ENCODE measurements around the gene SERAC1. TPM values are rescaled to one million over a fixed set of nuclear protein-coding genes. Genes with fewer than 3 reads are reported as not detected.

SERAC1 gene
- total RNA-seq, 1 donor from 2014 or later: 9.3 TPM

DNA sequence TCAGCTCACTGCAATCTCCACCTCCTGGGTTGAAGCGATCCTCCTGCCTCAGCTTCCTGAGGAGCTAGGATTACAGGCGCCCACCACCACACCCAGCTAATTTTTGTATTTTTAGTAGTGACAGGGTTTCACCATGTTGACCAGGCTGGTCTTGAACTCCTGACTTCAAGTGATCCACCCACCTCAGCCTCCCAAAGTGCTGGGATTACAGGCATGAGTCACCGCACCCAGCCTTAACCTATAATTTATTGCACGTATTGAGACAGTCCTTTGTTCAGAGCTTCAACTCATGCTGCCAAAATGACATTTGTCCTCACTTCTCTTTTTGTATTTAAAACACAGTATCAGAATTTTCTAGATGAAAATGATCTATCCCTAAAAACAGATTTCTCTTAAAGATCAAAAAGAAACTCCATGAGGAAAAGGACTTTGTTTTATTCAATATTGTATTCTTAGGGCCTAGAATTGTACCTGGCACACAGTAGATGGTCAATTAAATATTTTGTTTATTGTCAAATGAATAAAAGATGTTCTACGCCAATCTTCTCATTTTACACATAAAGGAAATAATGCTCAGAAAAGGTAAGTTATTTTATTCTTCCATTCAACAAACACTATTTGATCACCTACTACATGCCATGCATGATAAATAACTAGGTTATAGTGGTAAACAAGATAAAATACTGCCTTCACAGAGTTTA is 10.8 kb downstream of the SERAC1 start:
- peaks cover 6% of the 10 kb centered on the region for H3K4me1 ChIP-seq (ENCODE audit: insufficient read depth, low read length)
- no peak overlapping the region for H3K4me3 ChIP-seq (ENCODE audit: insufficient read depth, low read depth, low read length)
- DNase-seq (ENCODE audit: low read depth) (no peak), FAIRE-seq (no peak)
- H3K79me2 ChIP-seq (ENCODE audit: insufficient read depth, low read length): peaks cover 7% of the 10 kb centered on the region
- H2AFZ ChIP-seq (ENCODE audit: low read depth, low read length): no peak overlapping the region
- peaks cover 4% of the 10 kb centered on the region for H3K36me3 ChIP-seq (ENCODE audit: insufficient read depth, low read length)
- no peaks in the 10 kb centered on the region for H4K20me1 ChIP-seq (ENCODE audit: insufficient read depth, low read length)
- Mint-ChIP-seq H3K4me3 (ENCODE audit: unreplicated experiment) (no peak overlapping the region), H3K36me3 (ENCODE audit: low read depth, unreplicated experiment) (peaks cover 6% of the 10 kb centered on the region), H3K4me1 (ENCODE audit: low read depth, unreplicated experiment) (peaks cover 11% of the 10 kb centered on the region), H3K9me3 (ENCODE audit: unreplicated experiment) (no peaks in the 10 kb centered on the region), H3K27me3 (ENCODE audit: low read depth, unreplicated experiment) (no peaks in the 10 kb centered on the region), H3K27ac (ENCODE audit: unreplicated experiment) (no peak overlapping the region)
- no peak overlapping the region for H3K27ac ChIP-seq (ENCODE audit: low read depth, low read length)
- no peaks in the 10 kb centered on the region for H3K9me3 ChIP-seq (ENCODE audit: insufficient read depth, low read depth, low read length)
- H3K4me2 ChIP-seq (ENCODE audit: low read length): no peak overlapping the region
- H3K27me3 ChIP-seq (ENCODE audit: insufficient read depth, low read length): no peaks in the 10 kb centered on the region
- TF ChIP-seq, protein P1, sequence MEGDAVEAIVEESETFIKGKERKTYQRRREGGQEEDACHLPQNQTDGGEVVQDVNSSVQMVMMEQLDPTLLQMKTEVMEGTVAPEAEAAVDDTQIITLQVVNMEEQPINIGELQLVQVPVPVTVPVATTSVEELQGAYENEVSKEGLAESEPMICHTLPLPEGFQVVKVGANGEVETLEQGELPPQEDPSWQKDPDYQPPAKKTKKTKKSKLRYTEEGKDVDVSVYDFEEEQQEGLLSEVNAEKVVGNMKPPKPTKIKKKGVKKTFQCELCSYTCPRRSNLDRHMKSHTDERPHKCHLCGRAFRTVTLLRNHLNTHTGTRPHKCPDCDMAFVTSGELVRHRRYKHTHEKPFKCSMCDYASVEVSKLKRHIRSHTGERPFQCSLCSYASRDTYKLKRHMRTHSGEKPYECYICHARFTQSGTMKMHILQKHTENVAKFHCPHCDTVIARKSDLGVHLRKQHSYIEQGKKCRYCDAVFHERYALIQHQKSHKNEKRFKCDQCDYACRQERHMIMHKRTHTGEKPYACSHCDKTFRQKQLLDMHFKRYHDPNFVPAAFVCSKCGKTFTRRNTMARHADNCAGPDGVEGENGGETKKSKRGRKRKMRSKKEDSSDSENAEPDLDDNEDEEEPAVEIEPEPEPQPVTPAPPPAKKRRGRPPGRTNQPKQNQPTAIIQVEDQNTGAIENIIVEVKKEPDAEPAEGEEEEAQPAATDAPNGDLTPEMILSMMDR (IDR thresholded peaks at IDR 0.05; ENCODE audit: insufficient read depth, low read depth, low read length): no peak
- TF ChIP-seq EZH2 (IDR thresholded peaks at IDR 0.05; ENCODE audit: insufficient read depth, low read length): no peak
- no peak overlapping the region for H3K9ac ChIP-seq (ENCODE audit: low read length)

DNA sequence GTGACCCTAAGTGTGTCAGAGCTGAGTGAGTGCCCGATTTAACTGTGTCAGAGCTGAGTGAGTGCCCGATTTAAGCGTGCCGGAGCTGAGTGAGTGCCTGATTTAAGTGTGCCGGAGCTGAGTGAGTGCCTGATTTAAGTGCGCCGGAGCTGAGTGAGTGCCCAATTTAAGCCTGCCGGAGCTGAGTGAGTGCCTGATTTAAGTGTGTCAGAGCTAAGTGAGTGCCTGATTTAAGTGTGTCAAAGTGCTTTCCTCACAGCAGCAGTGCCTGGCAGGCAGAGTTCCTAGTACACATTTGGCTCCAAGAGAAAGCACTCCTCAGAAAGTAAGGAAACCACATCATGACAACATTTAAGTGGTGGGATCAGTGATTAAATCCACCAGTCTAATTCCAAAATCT is 13.2 kb downstream of the SERAC1 start:
- no peak for FAIRE-seq
- H3K9me3 Mint-ChIP-seq (ENCODE audit: unreplicated experiment): no peaks in the 10 kb centered on the region
- H3K4me3 ChIP-seq (ENCODE audit: insufficient read depth, low read depth, low read length): no peak overlapping the region
- peaks cover 8% of the 10 kb centered on the region for H3K36me3 Mint-ChIP-seq (ENCODE audit: low read depth, unreplicated experiment)
- H4K20me1 ChIP-seq (ENCODE audit: insufficient read depth, low read length): no peaks in the 10 kb centered on the region
- H3K4me1 Mint-ChIP-seq (ENCODE audit: low read depth, unreplicated experiment): peaks cover under 1% of the 10 kb centered on the region
- H3K27ac Mint-ChIP-seq (ENCODE audit: unreplicated experiment): no peak overlapping the region
- H3K4me1 ChIP-seq (ENCODE audit: insufficient read depth, low read length): peaks cover 12% of the 10 kb centered on the region
- peaks cover 4% of the 10 kb centered on the region for H3K36me3 ChIP-seq (ENCODE audit: insufficient read depth, low read length)
- no peak overlapping the region for H2AFZ ChIP-seq (ENCODE audit: low read depth, low read length)
- H3K27me3 ChIP-seq (ENCODE audit: insufficient read depth, low read length): no peaks in the 10 kb centered on the region
- H3K27me3 Mint-ChIP-seq (ENCODE audit: low read depth, unreplicated experiment): no peaks in the 10 kb centered on the region
- no peak overlapping the region for H3K27ac ChIP-seq (ENCODE audit: low read depth, low read length)
- no peak overlapping the region for H3K4me2 ChIP-seq (ENCODE audit: low read length)
- no peak for TF ChIP-seq EZH2 (IDR thresholded peaks at IDR 0.05; ENCODE audit: insufficient read depth, low read length)
- TF ChIP-seq, protein P1 (IDR thresholded peaks at IDR 0.05; ENCODE audit: insufficient read depth, low read depth, low read length): no peak
- DNase-seq (ENCODE audit: low read depth): no peak
- H3K9me3 ChIP-seq (ENCODE audit: insufficient read depth, low read depth, low read length): no peaks in the 10 kb centered on the region
- H3K4me3 Mint-ChIP-seq (ENCODE audit: unreplicated experiment): no peak overlapping the region
- peaks cover 3% of the 10 kb centered on the region for H3K79me2 ChIP-seq (ENCODE audit: insufficient read depth, low read length)
- no peak overlapping the region for H3K9ac ChIP-seq (ENCODE audit: low read length)

DNA sequence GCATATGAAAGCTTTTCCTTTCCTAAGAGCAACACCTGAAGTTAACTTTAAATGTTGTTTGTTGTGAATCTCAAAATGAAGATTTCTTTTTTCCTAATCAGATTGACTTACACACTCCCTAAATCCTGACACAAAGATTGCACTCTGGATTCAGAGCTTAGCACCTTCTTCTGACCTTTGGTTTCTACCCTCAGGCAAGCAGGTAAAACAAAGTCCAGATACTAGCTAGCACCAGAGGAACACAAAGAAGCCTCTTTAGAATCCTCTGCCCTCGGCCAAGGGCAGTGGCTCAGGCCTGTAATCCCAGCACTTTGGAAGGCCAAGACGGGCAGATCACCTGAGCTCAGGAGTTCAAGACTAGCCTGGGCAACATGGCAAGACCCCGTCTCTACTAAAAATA is 14.5 kb downstream of the SERAC1 start:
- no peaks in the 10 kb centered on the region for H3K27me3 Mint-ChIP-seq (ENCODE audit: low read depth, unreplicated experiment)
- no peak for FAIRE-seq
- Histone ChIP-seq H3K27ac (ENCODE audit: low read depth, low read length) (no peak overlapping the region), H3K4me2 (ENCODE audit: low read length) (no peak overlapping the region), H3K27me3 (ENCODE audit: insufficient read depth, low read length) (no peaks in the 10 kb centered on the region), H3K9ac (ENCODE audit: low read length) (no peak overlapping the region), H3K4me1 (ENCODE audit: insufficient read depth, low read length) (peaks cover 18% of the 10 kb centered on the region), H4K20me1 (ENCODE audit: insufficient read depth, low read length) (no peaks in the 10 kb centered on the region), H2AFZ (ENCODE audit: low read depth, low read length) (no peak overlapping the region), H3K4me3 (ENCODE audit: insufficient read depth, low read depth, low read length) (no peak overlapping the region), H3K9me3 (ENCODE audit: insufficient read depth, low read depth, low read length) (no peaks in the 10 kb centered on the region), H3K79me2 (ENCODE audit: insufficient read depth, low read length) (no peaks in the 10 kb centered on the region), H3K36me3 (ENCODE audit: insufficient read depth, low read length) (peaks cover 4% of the 10 kb centered on the region)
- peaks cover 8% of the 10 kb centered on the region for H3K4me1 Mint-ChIP-seq (ENCODE audit: low read depth, unreplicated experiment)
- H3K4me3 Mint-ChIP-seq (ENCODE audit: unreplicated experiment): no peak overlapping the region
- peaks cover 8% of the 10 kb centered on the region for H3K36me3 Mint-ChIP-seq (ENCODE audit: low read depth, unreplicated experiment)
- no peaks in the 10 kb centered on the region for H3K9me3 Mint-ChIP-seq (ENCODE audit: unreplicated experiment)
- DNase-seq (ENCODE audit: low read depth): no peak
- H3K27ac Mint-ChIP-seq (ENCODE audit: unreplicated experiment): no peak overlapping the region
- no peak for TF ChIP-seq EZH2 (IDR thresholded peaks at IDR 0.05; ENCODE audit: insufficient read depth, low read length)
- TF ChIP-seq, protein P1 (IDR thresholded peaks at IDR 0.05; ENCODE audit: insufficient read depth, low read depth, low read length): no peak

All from astrocyte (in vitro differentiated cells and primary cell).